Measurements from ENCODE around the gene TRIM13.

GRCh38 chr13:49996161-49996915 lies 504 bp upstream of the TRIM13 start:
- TF ChIP-seq CTCF (IDR thresholded peaks at IDR 0.05), result peak in 1 of 3 experiments; percentile 6
- TF ChIP-seq POLR2A (IDR thresholded peaks at IDR 0.05; ENCODE audit: low read depth), result peak; percentile 77
